ENCODE data around the gene PIM2.

Gene PIM2

GRCh38 chrX:48897157-48897624, 21.6 kb downstream of the PIM2 start:
- peak overlapping the region; percentile 98 for H3K27ac ChIP-seq (ENCODE audit: low read length)
- H3K79me2 ChIP-seq (ENCODE audit: low read length): peaks cover 48% of the 10 kb centered on the region
- no peaks in the 10 kb centered on the region for H3K27me3 ChIP-seq (replicated peaks; ENCODE audit: insufficient read depth, low read length)
- H3K9me2 ChIP-seq (replicated peaks; ENCODE audit: insufficient read depth, low read length): no peaks in the 10 kb centered on the region
- H3F3A ChIP-seq (ENCODE audit: insufficient read depth, low read length): peaks cover 4% of the 10 kb centered on the region; the same call in 1 of the 2 replicates
- peak overlapping the region; percentile 95 for H3K9ac ChIP-seq (ENCODE audit: low read length)
- H3K4me3 ChIP-seq (ENCODE audit: low read length): peak overlapping the region; percentile 88
- peak; percentile 53 for DNase-seq
- H4K20me1 ChIP-seq (ENCODE audit: insufficient read depth, low read length): no peaks in the 10 kb centered on the region
- H3K9me3 ChIP-seq (replicated peaks; ENCODE audit: insufficient read depth, low read length): no peaks in the 10 kb centered on the region
- TF ChIP-seq CTCF (IDR thresholded peaks at IDR 0.05; ENCODE audit: low read length): no peak
- TF ChIP-seq EZH2 (optimal IDR thresholded peaks at IDR 0.05; ENCODE audit: low read depth, low read length): no peak
- no peak for TF ChIP-seq EZH2phosphoT487 (IDR thresholded peaks at IDR 0.05; ENCODE audit: low read length)
- H2AFZ ChIP-seq (ENCODE audit: low read length): peak overlapping the region; percentile 56; the same call in 1 of the 2 replicates
- no peaks in the 10 kb centered on the region for H3K36me3 ChIP-seq (replicated peaks; ENCODE audit: insufficient read depth, low read length)
- no peaks in the 10 kb centered on the region for H3K4me1 ChIP-seq (ENCODE audit: low read length)
- peak overlapping the region; percentile 74 for H3K4me2 ChIP-seq (ENCODE audit: low read depth, low read length)

DNA sequence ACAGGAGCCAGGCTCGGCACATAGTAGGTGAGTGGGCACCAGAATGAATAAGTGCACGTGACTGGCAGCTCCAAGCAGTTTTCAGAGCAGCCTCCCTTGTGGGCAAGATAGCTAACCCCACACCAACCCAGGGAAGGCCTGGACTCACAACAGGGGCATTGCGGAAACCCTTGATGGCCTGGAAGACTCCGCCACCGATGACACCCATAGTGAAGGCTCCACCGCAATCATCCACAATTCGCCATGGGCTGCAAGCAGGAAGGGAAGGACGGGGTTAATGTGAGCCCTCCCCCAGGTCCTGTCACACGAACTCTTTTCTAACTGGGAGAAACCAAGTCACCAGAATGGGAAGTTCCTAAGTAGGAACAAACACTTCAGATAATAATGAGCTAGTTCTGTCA, 22.2 kb downstream of the PIM2 start:
- Histone ChIP-seq H3K4me2 (ENCODE audit: low read depth, low read length) (peak overlapping the region; percentile 74), H3K9ac (ENCODE audit: low read length) (peak overlapping the region; percentile 95), H2AFZ (ENCODE audit: low read length) (no peak overlapping the region), H3K27ac (ENCODE audit: low read length) (peak overlapping the region; percentile 98; the same call in 1 of the 2 replicates), H3K36me3 (replicated peaks; ENCODE audit: insufficient read depth, low read length) (no peaks in the 10 kb centered on the region), H3F3A (ENCODE audit: insufficient read depth, low read length) (peaks cover 4% of the 10 kb centered on the region; the same call in 1 of the 2 replicates), H3K4me1 (ENCODE audit: low read length) (no peaks in the 10 kb centered on the region), H3K79me2 (ENCODE audit: low read length) (peaks cover 48% of the 10 kb centered on the region), H3K9me3 (replicated peaks; ENCODE audit: insufficient read depth, low read length) (no peaks in the 10 kb centered on the region), H3K27me3 (replicated peaks; ENCODE audit: insufficient read depth, low read length) (no peaks in the 10 kb centered on the region), H3K4me3 (ENCODE audit: low read length) (peak overlapping the region; percentile 88), H3K9me2 (replicated peaks; ENCODE audit: insufficient read depth, low read length) (no peaks in the 10 kb centered on the region), H4K20me1 (ENCODE audit: insufficient read depth, low read length) (no peaks in the 10 kb centered on the region)
- no peak for DNase-seq
- TF ChIP-seq EZH2 (optimal IDR thresholded peaks at IDR 0.05; ENCODE audit: low read depth, low read length) (no peak), EZH2phosphoT487 (IDR thresholded peaks at IDR 0.05; ENCODE audit: low read length) (no peak), CTCF (IDR thresholded peaks at IDR 0.05; ENCODE audit: low read length) (no peak)

DNA sequence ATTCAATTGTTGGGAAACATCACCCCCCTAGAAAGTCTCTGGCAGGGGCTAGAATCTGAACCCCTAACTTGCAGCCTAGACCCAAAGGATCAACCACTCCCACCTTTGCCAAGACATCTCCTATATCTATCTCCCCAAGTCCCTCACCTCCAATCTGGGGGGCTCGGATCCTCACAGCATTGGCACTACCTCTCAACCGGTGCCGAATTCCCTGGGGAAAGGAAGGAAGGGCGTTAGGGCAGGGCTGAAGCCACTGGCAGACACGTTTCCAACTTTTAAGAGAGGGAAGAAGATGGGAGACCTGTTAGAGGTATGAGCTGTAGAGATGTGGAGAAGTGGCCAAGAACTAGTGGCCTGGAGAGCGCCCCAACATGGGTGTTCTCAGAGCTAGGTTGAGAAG, 23.9 kb downstream of the PIM2 start:
- Histone ChIP-seq H3K4me1 (ENCODE audit: low read length) (no peaks in the 10 kb centered on the region), H3K36me3 (replicated peaks; ENCODE audit: insufficient read depth, low read length) (no peaks in the 10 kb centered on the region), H3K27me3 (replicated peaks; ENCODE audit: insufficient read depth, low read length) (no peaks in the 10 kb centered on the region), H4K20me1 (ENCODE audit: insufficient read depth, low read length) (no peaks in the 10 kb centered on the region), H3K4me2 (ENCODE audit: low read depth, low read length) (no peak overlapping the region), H3F3A (ENCODE audit: insufficient read depth, low read length) (peaks cover 4% of the 10 kb centered on the region; the same call in 1 of the 2 replicates), H3K79me2 (ENCODE audit: low read length) (peaks cover 37% of the 10 kb centered on the region), H3K9me3 (replicated peaks; ENCODE audit: insufficient read depth, low read length) (no peaks in the 10 kb centered on the region), H3K9ac (ENCODE audit: low read length) (no peak overlapping the region), H3K4me3 (ENCODE audit: low read length) (no peak overlapping the region), H3K9me2 (replicated peaks; ENCODE audit: insufficient read depth, low read length) (no peaks in the 10 kb centered on the region), H2AFZ (ENCODE audit: low read length) (no peak overlapping the region), H3K27ac (ENCODE audit: low read length) (no peak overlapping the region)
- no peak for DNase-seq
- no peak for TF ChIP-seq EZH2phosphoT487 (IDR thresholded peaks at IDR 0.05; ENCODE audit: low read length)

DNA sequence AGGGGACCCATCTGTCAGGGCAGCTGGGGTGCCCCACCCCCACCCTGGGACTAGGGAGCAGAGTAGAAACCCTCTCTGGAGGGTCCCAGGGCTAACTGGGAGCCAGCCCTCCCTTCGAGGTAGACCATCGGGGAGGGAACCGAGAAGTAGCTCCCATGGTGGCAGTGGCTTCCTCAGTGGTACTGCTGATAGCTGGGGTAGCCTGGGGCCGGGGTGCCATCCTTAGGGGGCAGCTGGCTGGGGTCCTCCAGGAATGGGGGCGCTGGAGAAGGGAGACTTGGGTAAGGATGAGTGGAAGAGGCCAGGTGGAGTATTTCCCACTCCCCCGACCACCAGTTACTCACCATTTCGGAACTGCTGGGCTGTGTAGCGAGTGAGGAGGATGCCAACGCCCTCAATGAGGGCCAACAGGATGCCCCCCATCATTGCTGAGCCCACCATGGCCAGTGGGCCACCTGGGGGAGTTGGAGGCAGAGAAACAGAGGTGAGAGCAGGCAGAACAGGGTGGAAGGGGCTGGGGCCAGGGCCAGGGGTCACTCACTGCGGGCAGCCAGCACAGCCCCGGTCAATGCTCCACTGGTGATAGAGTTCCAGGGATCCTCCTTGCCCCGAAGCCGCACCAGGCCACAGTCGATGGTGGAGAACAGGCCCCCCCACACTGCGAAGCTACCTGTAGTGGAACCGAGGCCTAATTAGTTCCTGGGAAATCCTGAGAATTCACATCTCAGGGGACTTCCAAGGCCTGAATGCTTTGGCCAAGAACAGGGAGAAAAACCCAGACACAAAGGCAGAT, 25.1 kb downstream of the PIM2 start:
- H3K27ac ChIP-seq (ENCODE audit: low read length): no peak overlapping the region
- no peaks in the 10 kb centered on the region for H3K4me1 ChIP-seq (ENCODE audit: low read length)
- no peak overlapping the region for H3K4me2 ChIP-seq (ENCODE audit: low read depth, low read length)
- no peak overlapping the region for H2AFZ ChIP-seq (ENCODE audit: low read length)
- no peak for TF ChIP-seq EZH2 (optimal IDR thresholded peaks at IDR 0.05; ENCODE audit: low read depth, low read length)
- no peak for TF ChIP-seq CTCF (IDR thresholded peaks at IDR 0.05; ENCODE audit: low read length)
- TF ChIP-seq EZH2phosphoT487 (IDR thresholded peaks at IDR 0.05; ENCODE audit: low read length): no peak
- no peaks in the 10 kb centered on the region for H3K9me2 ChIP-seq (replicated peaks; ENCODE audit: insufficient read depth, low read length)
- H3K36me3 ChIP-seq (replicated peaks; ENCODE audit: insufficient read depth, low read length): no peaks in the 10 kb centered on the region
- DNase-seq: no peak
- no peak overlapping the region for H3K9ac ChIP-seq (ENCODE audit: low read length)
- no peaks in the 10 kb centered on the region for H4K20me1 ChIP-seq (ENCODE audit: insufficient read depth, low read length)
- H3F3A ChIP-seq (ENCODE audit: insufficient read depth, low read length): peaks cover 4% of the 10 kb centered on the region; the same call in 1 of the 2 replicates
- peaks cover 27% of the 10 kb centered on the region for H3K79me2 ChIP-seq (ENCODE audit: low read length)
- H3K27me3 ChIP-seq (replicated peaks; ENCODE audit: insufficient read depth, low read length): no peaks in the 10 kb centered on the region
- H3K4me3 ChIP-seq (ENCODE audit: low read length): no peak overlapping the region
- no peaks in the 10 kb centered on the region for H3K9me3 ChIP-seq (replicated peaks; ENCODE audit: insufficient read depth, low read length)

Measured in MM.1S (cell line).